Liver (tissue), 9 donors: Measurements from ENCODE around the gene HLTF. TPM values are rescaled to one million over a fixed set of nuclear protein-coding genes. Genes with fewer than 3 reads are reported as not detected.

ENCODE experiments used
- DNase-seq: peaks from one replicate; pipeline ENCODE4 v3.0.0-alpha.2; 2017; ENCODE audit warnings: low spot score
- H3K27ac ChIP-seq, 2 donors: one replicate each; pipeline ENCODE4 v1.7.0; 2013; ENCODE audit warnings: inconsistent platforms in 2 of 2, low read length in 2 of 2, control low read depth in 1 of 2, low read depth in 1 of 2, mild to moderate bottlenecking in 1 of 2
- H3K27me3 ChIP-seq, 4 donors: one replicate each; pipeline versions ENCODE4 v1.6.1 to v1.7.0; 2013; ENCODE audit warnings: low read length in 3 of 4, inconsistent platforms in 1 of 4, mild to moderate bottlenecking in 1 of 4, moderate library complexity in 1 of 4; ENCODE audit not compliant: control insufficient read depth in 4 of 4, insufficient read depth in 4 of 4
- H3K36me3 ChIP-seq, 4 donors: one replicate each; pipeline versions ENCODE4 v1.6.1 to v1.7.0; 2013; ENCODE audit warnings: low read length in 3 of 4, mild to moderate bottlenecking in 3 of 4, low read depth in 1 of 4, moderate library complexity in 1 of 4; ENCODE audit not compliant: control insufficient read depth in 4 of 4, insufficient read depth in 3 of 4
- H3K4me1 ChIP-seq, 4 donors: one replicate each; pipeline versions ENCODE4 v1.6.1 to v1.7.0; 2013; ENCODE audit warnings: low read length in 3 of 4, mild to moderate bottlenecking in 3 of 4, moderate library complexity in 1 of 4; ENCODE audit not compliant: control insufficient read depth in 4 of 4, insufficient read depth in 4 of 4
- H3K4me3 ChIP-seq, 3 donors: one replicate each; pipeline versions ENCODE4 v1.6.1 to v1.7.0; 2013; ENCODE audit warnings: low read length in 3 of 3, control low read depth in 1 of 3, low read depth in 1 of 3, mild to moderate bottlenecking in 1 of 3
- H3K9ac ChIP-seq, 2 donors: one replicate each; pipeline ENCODE4 v1.7.0; 2013; ENCODE audit warnings: low read length in 2 of 2, mild to moderate bottlenecking in 2 of 2, moderate library complexity in 2 of 2, control low read depth in 1 of 2, low read depth in 1 of 2
- H3K9me3 ChIP-seq, 4 donors: one replicate each; pipeline versions ENCODE4 v1.6.1 to v1.7.0; 2013; ENCODE audit warnings: low read length in 3 of 4; ENCODE audit not compliant: control insufficient read depth in 4 of 4
- EGR1 ChIP-seq, 2 donors: IDR thresholded peaks; 2 replicates each; pipeline ENCODE4 v1.6.1; 2016 to 2018; ENCODE audit warnings: antibody characterized with exemption in 2 of 2, low read depth in 2 of 2
- FOXA1 ChIP-seq: IDR thresholded peaks from 2 replicates; pipeline ENCODE4 v1.6.1; 2016; ENCODE audit warnings: antibody characterized with exemption
- FOXA2 ChIP-seq: IDR thresholded peaks from 2 replicates; pipeline ENCODE4 v1.6.1; 2016; ENCODE audit warnings: antibody characterized with exemption
- GABPA ChIP-seq, 2 donors: IDR thresholded peaks in 1 of 2; conservative IDR thresholded peaks in 1 of 2; 2 replicates each; pipeline ENCODE4 v1.6.1; 2016; ENCODE audit warnings: antibody characterized with exemption in 2 of 2, mild to moderate bottlenecking in 1 of 2, moderate library complexity in 1 of 2
- HNF4A ChIP-seq, 2 donors: conservative IDR thresholded peaks; 2 replicates each; pipeline ENCODE4 v1.6.1; 2016; ENCODE audit warnings: antibody characterized with exemption in 2 of 2, mild to moderate bottlenecking in 2 of 2
- HNF4G ChIP-seq: IDR thresholded peaks from 2 replicates; pipeline ENCODE4 v1.6.1; 2016; ENCODE audit warnings: antibody characterized with exemption
- JUND ChIP-seq, 2 donors: IDR thresholded peaks; 2 replicates each; pipeline ENCODE4 v1.6.1; 2016; ENCODE audit warnings: antibody characterized with exemption in 2 of 2
- NR2F2 ChIP-seq: IDR thresholded peaks from 2 replicates; pipeline ENCODE4 v1.6.1; 2016; ENCODE audit warnings: antibody characterized with exemption
- RAD21 ChIP-seq, 2 donors: IDR thresholded peaks; 2 replicates each; pipeline ENCODE4 v1.6.1; 2016; ENCODE audit warnings: antibody characterized with exemption in 2 of 2, mild to moderate bottlenecking in 2 of 2
- RXRA ChIP-seq, 2 donors: IDR thresholded peaks; 2 replicates each; pipeline ENCODE4 v1.6.1; 2017 to 2018; ENCODE audit warnings: antibody characterized with exemption in 2 of 2, mild to moderate bottlenecking in 1 of 2
- SP1 ChIP-seq: IDR thresholded peaks from 2 replicates; pipeline ENCODE4 v1.6.1; 2018; ENCODE audit warnings: antibody characterized with exemption, mild to moderate bottlenecking
- TAF1 ChIP-seq: conservative IDR thresholded peaks from 2 replicates; pipeline ENCODE4 v1.6.1; 2016; ENCODE audit warnings: antibody characterized with exemption, mild to moderate bottlenecking
- YY1 ChIP-seq: IDR thresholded peaks from 2 replicates; pipeline ENCODE4 v1.6.1; 2016; ENCODE audit warnings: antibody characterized with exemption, mild to moderate bottlenecking
- WGBS: extraction: QIAGEN DNeasy Blood & Tissue Kit; methylation state at CpG from one replicate; pipeline ENCODE4 v1.1.7; 2013; 5-methylcytosine and 5-hydroxymethylcytosine counted together
- polyA plus RNA-seq, 2 donors: library from polyadenylated mRNA; stranded (reverse) in 1 of 2; unstranded in 1 of 2; fragments of 200-250 nt in 1 of 2; fragments of >200 nt in 1 of 2; fragmentation: Nextera tagmentation in 1 of 2; extraction: Ambion mirVana in 1 of 2; gene quantifications; one replicate each; pipeline versions ENCODE4 v1.2.1 to v1.2.3, GENCODE V29; 2013 to 2015
- total RNA-seq, 2 donors: library from RNA; depleted of rRNA; stranded (reverse); fragments of >200 nt; gene quantifications; one replicate each; pipeline ENCODE4 v1.2.3, GENCODE V29; 2014
- TF ChIP-seq, protein P1 (sequence below): fragments of 150-350 bp; IDR thresholded peaks from 2 replicates; pipeline ENCODE4 v1.5.1; 2017; ENCODE audit warnings: improper control_type of control experiment, low read depth, low read length; ENCODE audit not compliant: missing input control
- TF ChIP-seq, protein P2 (sequence below): IDR thresholded peaks from 2 replicates; pipeline ENCODE4 v1.6.1; 2016; ENCODE audit warnings: antibody characterized with exemption
- TF ChIP-seq, protein P3 (sequence below): IDR thresholded peaks from 2 replicates; pipeline ENCODE4 v1.6.1; 2016; ENCODE audit warnings: antibody characterized with exemption
- TF ChIP-seq, protein P4 (sequence below): IDR thresholded peaks from 2 replicates; pipeline ENCODE4 v1.6.1; 2016; ENCODE audit warnings: antibody characterized with exemption
- TF ChIP-seq, protein P5 (sequence below): IDR thresholded peaks from 2 replicates; pipeline ENCODE4 v1.6.1; 2016; ENCODE audit warnings: antibody characterized with exemption, mild to moderate bottlenecking
- donor health status: healthy.
- donor health status: healthy.
- donor health status: healthy.
- donor health status: healthy.
- donor health status: healthy.

Gene HLTF, protein sequence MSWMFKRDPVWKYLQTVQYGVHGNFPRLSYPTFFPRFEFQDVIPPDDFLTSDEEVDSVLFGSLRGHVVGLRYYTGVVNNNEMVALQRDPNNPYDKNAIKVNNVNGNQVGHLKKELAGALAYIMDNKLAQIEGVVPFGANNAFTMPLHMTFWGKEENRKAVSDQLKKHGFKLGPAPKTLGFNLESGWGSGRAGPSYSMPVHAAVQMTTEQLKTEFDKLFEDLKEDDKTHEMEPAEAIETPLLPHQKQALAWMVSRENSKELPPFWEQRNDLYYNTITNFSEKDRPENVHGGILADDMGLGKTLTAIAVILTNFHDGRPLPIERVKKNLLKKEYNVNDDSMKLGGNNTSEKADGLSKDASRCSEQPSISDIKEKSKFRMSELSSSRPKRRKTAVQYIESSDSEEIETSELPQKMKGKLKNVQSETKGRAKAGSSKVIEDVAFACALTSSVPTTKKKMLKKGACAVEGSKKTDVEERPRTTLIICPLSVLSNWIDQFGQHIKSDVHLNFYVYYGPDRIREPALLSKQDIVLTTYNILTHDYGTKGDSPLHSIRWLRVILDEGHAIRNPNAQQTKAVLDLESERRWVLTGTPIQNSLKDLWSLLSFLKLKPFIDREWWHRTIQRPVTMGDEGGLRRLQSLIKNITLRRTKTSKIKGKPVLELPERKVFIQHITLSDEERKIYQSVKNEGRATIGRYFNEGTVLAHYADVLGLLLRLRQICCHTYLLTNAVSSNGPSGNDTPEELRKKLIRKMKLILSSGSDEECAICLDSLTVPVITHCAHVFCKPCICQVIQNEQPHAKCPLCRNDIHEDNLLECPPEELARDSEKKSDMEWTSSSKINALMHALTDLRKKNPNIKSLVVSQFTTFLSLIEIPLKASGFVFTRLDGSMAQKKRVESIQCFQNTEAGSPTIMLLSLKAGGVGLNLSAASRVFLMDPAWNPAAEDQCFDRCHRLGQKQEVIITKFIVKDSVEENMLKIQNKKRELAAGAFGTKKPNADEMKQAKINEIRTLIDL
- total RNA-seq (10 to 100 TPM; 15.6 to 31.7 TPM), polyA plus RNA-seq (10 to 100 TPM in 1 of 2 donors, 1 to 10 TPM in 1; 4.1 to 18.4 TPM)

DNA sequence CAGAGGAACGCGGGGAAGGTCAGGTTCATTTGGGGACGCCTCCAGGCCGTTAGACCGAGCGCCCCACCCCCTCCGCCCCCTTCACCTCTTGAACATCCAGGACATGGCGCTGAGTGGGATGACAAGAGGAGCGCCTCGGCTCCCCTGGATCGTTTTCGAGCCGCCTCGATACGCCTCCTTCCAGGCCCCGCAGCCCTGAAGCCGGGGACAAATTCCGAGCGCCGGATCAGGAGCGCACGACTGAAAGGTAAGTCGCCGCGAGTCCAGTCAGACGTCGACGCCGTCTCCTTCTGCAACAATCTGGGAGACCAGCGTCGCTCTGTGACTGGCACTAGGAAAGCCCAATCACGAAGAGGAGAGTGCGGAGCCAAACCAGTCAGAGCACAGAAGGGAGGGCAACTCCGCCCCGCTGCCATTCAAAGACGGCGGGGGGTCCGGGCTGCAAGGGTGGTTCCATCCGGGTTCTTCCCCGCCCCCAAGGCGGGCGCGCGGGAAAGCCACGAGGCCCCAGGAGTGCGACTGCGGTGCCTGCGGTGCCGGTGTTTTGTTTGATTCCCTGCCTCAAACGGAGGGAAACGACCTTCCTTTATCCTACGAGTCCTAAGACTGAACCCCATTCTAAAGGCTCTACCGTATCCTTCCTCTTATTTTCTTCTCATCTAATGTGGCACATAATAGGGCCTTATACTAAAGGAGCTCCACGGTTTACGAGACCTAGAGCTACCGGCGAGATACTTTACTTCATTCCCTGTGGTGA lies at the start of gene HLTF:
HLTF (minus strand) TSS at position 302 of the 757 bp plus-strand sequence; CDS start at position 105, 197 bp downstream.
- no peak for TF ChIP-seq HNF4G
- peak; percentile 94 for TF ChIP-seq YY1
- TF ChIP-seq FOXA2, result no peak
- TF ChIP-seq, protein P1, sequence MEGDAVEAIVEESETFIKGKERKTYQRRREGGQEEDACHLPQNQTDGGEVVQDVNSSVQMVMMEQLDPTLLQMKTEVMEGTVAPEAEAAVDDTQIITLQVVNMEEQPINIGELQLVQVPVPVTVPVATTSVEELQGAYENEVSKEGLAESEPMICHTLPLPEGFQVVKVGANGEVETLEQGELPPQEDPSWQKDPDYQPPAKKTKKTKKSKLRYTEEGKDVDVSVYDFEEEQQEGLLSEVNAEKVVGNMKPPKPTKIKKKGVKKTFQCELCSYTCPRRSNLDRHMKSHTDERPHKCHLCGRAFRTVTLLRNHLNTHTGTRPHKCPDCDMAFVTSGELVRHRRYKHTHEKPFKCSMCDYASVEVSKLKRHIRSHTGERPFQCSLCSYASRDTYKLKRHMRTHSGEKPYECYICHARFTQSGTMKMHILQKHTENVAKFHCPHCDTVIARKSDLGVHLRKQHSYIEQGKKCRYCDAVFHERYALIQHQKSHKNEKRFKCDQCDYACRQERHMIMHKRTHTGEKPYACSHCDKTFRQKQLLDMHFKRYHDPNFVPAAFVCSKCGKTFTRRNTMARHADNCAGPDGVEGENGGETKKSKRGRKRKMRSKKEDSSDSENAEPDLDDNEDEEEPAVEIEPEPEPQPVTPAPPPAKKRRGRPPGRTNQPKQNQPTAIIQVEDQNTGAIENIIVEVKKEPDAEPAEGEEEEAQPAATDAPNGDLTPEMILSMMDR, result no peak
- TF ChIP-seq TAF1, result no peak
- TF ChIP-seq SP1, result peak; percentile 96
- no peak for TF ChIP-seq JUND (IDR thresholded peaks at IDR 0.05)
- TF ChIP-seq RAD21 (IDR thresholded peaks at IDR 0.05), result no peak
- TF ChIP-seq, protein P2, sequence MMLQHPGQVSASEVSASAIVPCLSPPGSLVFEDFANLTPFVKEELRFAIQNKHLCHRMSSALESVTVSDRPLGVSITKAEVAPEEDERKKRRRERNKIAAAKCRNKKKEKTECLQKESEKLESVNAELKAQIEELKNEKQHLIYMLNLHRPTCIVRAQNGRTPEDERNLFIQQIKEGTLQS, result no peak
- TF ChIP-seq RXRA (IDR thresholded peaks at IDR 0.05), result peak; percentile 51 to 84
- peak in 1 of 2 donors; percentile 29 for TF ChIP-seq GABPA (IDR thresholded peaks at IDR 0.05 in 1 of 2, conservative IDR thresholded peaks at IDR 0.05 in 1 of 2)
- TF ChIP-seq NR2F2, result peak; percentile 35
- TF ChIP-seq EGR1 (IDR thresholded peaks at IDR 0.05; ENCODE audit: low read depth in 2 of 2), result no peak
- TF ChIP-seq HNF4A (conservative IDR thresholded peaks at IDR 0.05), result peak in 1 of 2 donors; percentile 6
- TF ChIP-seq, protein P3, sequence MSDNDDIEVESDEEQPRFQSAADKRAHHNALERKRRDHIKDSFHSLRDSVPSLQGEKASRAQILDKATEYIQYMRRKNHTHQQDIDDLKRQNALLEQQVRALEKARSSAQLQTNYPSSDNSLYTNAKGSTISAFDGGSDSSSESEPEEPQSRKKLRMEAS, result peak; percentile 99
- TF ChIP-seq, protein P4, sequence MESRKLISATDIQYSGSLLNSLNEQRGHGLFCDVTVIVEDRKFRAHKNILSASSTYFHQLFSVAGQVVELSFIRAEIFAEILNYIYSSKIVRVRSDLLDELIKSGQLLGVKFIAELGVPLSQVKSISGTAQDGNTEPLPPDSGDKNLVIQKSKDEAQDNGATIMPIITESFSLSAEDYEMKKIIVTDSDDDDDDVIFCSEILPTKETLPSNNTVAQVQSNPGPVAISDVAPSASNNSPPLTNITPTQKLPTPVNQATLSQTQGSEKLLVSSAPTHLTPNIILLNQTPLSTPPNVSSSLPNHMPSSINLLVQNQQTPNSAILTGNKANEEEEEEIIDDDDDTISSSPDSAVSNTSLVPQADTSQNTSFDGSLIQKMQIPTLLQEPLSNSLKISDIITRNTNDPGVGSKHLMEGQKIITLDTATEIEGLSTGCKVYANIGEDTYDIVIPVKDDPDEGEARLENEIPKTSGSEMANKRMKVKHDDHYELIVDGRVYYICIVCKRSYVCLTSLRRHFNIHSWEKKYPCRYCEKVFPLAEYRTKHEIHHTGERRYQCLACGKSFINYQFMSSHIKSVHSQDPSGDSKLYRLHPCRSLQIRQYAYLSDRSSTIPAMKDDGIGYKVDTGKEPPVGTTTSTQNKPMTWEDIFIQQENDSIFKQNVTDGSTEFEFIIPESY, result no peak
- no peak for TF ChIP-seq FOXA1
- TF ChIP-seq, protein P5, sequence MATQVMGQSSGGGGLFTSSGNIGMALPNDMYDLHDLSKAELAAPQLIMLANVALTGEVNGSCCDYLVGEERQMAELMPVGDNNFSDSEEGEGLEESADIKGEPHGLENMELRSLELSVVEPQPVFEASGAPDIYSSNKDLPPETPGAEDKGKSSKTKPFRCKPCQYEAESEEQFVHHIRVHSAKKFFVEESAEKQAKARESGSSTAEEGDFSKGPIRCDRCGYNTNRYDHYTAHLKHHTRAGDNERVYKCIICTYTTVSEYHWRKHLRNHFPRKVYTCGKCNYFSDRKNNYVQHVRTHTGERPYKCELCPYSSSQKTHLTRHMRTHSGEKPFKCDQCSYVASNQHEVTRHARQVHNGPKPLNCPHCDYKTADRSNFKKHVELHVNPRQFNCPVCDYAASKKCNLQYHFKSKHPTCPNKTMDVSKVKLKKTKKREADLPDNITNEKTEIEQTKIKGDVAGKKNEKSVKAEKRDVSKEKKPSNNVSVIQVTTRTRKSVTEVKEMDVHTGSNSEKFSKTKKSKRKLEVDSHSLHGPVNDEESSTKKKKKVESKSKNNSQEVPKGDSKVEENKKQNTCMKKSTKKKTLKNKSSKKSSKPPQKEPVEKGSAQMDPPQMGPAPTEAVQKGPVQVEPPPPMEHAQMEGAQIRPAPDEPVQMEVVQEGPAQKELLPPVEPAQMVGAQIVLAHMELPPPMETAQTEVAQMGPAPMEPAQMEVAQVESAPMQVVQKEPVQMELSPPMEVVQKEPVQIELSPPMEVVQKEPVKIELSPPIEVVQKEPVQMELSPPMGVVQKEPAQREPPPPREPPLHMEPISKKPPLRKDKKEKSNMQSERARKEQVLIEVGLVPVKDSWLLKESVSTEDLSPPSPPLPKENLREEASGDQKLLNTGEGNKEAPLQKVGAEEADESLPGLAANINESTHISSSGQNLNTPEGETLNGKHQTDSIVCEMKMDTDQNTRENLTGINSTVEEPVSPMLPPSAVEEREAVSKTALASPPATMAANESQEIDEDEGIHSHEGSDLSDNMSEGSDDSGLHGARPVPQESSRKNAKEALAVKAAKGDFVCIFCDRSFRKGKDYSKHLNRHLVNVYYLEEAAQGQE, result no peak
- Histone ChIP-seq H3K36me3 (no peaks in the 10 kb centered on the region), H3K4me1 (peaks cover 2 to 10% (median 6%) of the 10 kb centered on the region in 4 donors), H3K4me3 (peak within 1 kb of the TSS; percentile 64 to 92 (median 75)), H3K27ac (peak within 1 kb of the TSS; percentile 57 to 69), H3K9me3 (no peaks in the 10 kb centered on the region), H3K27me3 (no peaks in the 10 kb centered on the region), H3K9ac (peak within 1 kb of the TSS; percentile 38 to 51)
- DNase-seq, result peak; percentile 91
- 8% methylated on average over 57 of the region's 57 CpGs for WGBS
